ENCODE measurements around the gene KRTAP4-9.

GRCh38 chr17:41057547-41057946 is 47.6 kb upstream of the KRTAP4-9 start:
- TF ChIP-seq EP300 (IDR thresholded peaks at IDR 0.05) (no peak), POLR2A (IDR thresholded peaks at IDR 0.05) (no peak), CTCF (IDR thresholded peaks at IDR 0.05) (no peak)

Data from suprapubic skin (tissue), 3 donors.